Body of pancreas (tissue), 4 donors: ENCODE results near the gene GLRA3.

ENCODE experiments used
- POLR2A ChIP-seq, 3 donors: fragments of 450-650 bp; IDR thresholded peaks; one replicate each; pipeline ENCODE4 v1.6.1; 2016; ENCODE audit warnings: antibody characterized with exemption in 3 of 3, mild to moderate bottlenecking in 2 of 3
- TF ChIP-seq, protein P1 (sequence below), 7 experiments: fragments of 450-650 bp in 4 of 7; fragments of 200-600 bp in 3 of 7; sonication (generic) in 3 of 7; IDR thresholded peaks; one replicate each; pipeline ENCODE4 v1.5.1; 2016 to 2019; ENCODE audit warnings: antibody characterized with exemption in 7 of 7

DNA sequence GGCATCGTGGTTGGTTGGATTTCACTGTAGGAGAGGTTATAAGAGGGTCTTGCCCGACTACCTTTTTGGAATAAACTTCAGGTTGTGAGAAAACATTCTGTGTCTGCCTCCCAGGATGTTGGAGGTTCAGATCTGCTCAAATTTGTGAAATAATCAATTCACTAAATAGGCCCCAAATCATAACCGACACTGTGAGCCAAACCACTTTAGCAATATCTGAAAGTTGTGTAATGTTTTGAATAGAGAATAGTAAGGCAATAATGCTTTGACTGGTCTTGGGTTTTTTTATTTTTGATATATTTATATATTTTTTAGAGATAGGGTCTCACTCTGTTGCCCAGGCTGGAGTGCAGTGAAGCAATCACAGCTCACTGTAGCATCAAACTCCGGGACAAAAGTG, 131.2 kb downstream of the GLRA3 start:
- TF ChIP-seq, protein P1, sequence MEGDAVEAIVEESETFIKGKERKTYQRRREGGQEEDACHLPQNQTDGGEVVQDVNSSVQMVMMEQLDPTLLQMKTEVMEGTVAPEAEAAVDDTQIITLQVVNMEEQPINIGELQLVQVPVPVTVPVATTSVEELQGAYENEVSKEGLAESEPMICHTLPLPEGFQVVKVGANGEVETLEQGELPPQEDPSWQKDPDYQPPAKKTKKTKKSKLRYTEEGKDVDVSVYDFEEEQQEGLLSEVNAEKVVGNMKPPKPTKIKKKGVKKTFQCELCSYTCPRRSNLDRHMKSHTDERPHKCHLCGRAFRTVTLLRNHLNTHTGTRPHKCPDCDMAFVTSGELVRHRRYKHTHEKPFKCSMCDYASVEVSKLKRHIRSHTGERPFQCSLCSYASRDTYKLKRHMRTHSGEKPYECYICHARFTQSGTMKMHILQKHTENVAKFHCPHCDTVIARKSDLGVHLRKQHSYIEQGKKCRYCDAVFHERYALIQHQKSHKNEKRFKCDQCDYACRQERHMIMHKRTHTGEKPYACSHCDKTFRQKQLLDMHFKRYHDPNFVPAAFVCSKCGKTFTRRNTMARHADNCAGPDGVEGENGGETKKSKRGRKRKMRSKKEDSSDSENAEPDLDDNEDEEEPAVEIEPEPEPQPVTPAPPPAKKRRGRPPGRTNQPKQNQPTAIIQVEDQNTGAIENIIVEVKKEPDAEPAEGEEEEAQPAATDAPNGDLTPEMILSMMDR (IDR thresholded peaks at IDR 0.05): no peak
- TF ChIP-seq POLR2A (IDR thresholded peaks at IDR 0.05): no peak
